Measurements from ENCODE around the gene SIVA1.
"Not testable (repeated sequence)": the region's sequence is repeated elsewhere in the genome, so short reads cannot be mapped to it uniquely, and the experiment has no call there.

SIVA1 gene

GRCh38 chr14:104721505-104722431 is 31.2 kb upstream of the SIVA1 start:
- DNase-seq (ENCODE audit: low read depth): no peak

GRCh38 chr14:104722938-104723650 is 29.9 kb upstream of the SIVA1 start:
- no peak for DNase-seq (ENCODE audit: low read depth)

- DNase-seq (ENCODE audit: low read depth): peak; percentile 14
Observed at GRCh38 chr14:104723651-104724406, 29.1 kb upstream of the SIVA1 start, which contains the start of gene ADSS1. TSS of gene ADSS1 (plus strand) at chr14:104724229. CDS start at chr14:104724271, 42 bp downstream.

GRCh38 chr14:104724407-104724980 is 28.5 kb upstream of the SIVA1 start:
- no peak for DNase-seq (ENCODE audit: low read depth)

GRCh38 chr14:104724981-104725771 is 27.8 kb upstream of the SIVA1 start:
- DNase-seq (ENCODE audit: low read depth): no peak

GRCh38 chr14:104725772-104726548 is 27.0 kb upstream of the SIVA1 start:
- DNase-seq (ENCODE audit: low read depth): no peak

- no peak for DNase-seq (ENCODE audit: low read depth)
Observed at GRCh38 chr14:104726600-104727451, 26.1 kb upstream of the SIVA1 start.

- DNase-seq (ENCODE audit: low read depth): no peak
Observed at GRCh38 chr14:104728631-104729030, 24.3 kb upstream of the SIVA1 start.

- not testable (repeated sequence) for DNase-seq (ENCODE audit: low read depth)
Observed at GRCh38 chr14:104729176-104729834, 23.6 kb upstream of the SIVA1 start.

- no peak for DNase-seq (ENCODE audit: low read depth)
Observed at GRCh38 chr14:104729835-104730181, 23.1 kb upstream of the SIVA1 start.

- no peak for DNase-seq (ENCODE audit: low read depth)
Observed at GRCh38 chr14:104730487-104730886, 22.5 kb upstream of the SIVA1 start.

GRCh38 chr14:104731320-104732294 is 21.3 kb upstream of the SIVA1 start:
- DNase-seq (ENCODE audit: low read depth): no peak

- DNase-seq (ENCODE audit: low read depth): no peak
Observed at GRCh38 chr14:104732355-104732804, 20.6 kb upstream of the SIVA1 start.

GRCh38 chr14:104732931-104733681 is 19.8 kb upstream of the SIVA1 start:
- DNase-seq (ENCODE audit: low read depth): no peak

GRCh38 chr14:104734051-104734587 is 18.8 kb upstream of the SIVA1 start:
- DNase-seq (ENCODE audit: low read depth): no peak

- no peak for DNase-seq (ENCODE audit: low read depth)
Observed at GRCh38 chr14:104734601-104734990, 18.4 kb upstream of the SIVA1 start.
